Measurements from ENCODE around the gene APP. TPM values are rescaled to one million over a fixed set of nuclear protein-coding genes. Genes with fewer than 3 reads are reported as not detected.

Gene APP
- total RNA-seq, 2 donors from 2014 or later: 256 to 423 TPM

GRCh38 chr21:26177187-26177586, 6.6 kb upstream of the APP start:
- no peak for DNase-seq
- Histone ChIP-seq H3K9me3 (no peaks in the 10 kb centered on the region), H3K27ac (no peak overlapping the region), H3K4me3 (no peak overlapping the region), H3K4me1 (no peaks in the 10 kb centered on the region), H3K36me3 (replicated peaks in 1 of 2; ENCODE audit: insufficient read depth in 1 of 2, low read depth in 2 of 2) (no peaks in the 10 kb centered on the region), H3K27me3 (no peaks in the 10 kb centered on the region)
- TF ChIP-seq CTCF (IDR thresholded peaks at IDR 0.05) (no peak), POLR2A (IDR thresholded peaks at IDR 0.05) (no peak)
- intact Hi-C loops (cut with DNase I): no loop called here
- WGBS, 2 donors: 62 to 72% methylated on average over 5 of the region's 5 CpGs
- ATAC-seq: no peak

- intact Hi-C loops (cut with DNase I): loop anchor here (5.0 kb wide), 1 partner anchor 289 kb away; no protein-coding TSS in a partner anchor
- H3K4me3 ChIP-seq: peak overlapping the region; percentile 24 to 85
- ATAC-seq: no peak
- no peaks in the 10 kb centered on the region for H3K36me3 ChIP-seq (replicated peaks in 1 of 2; ENCODE audit: insufficient read depth in 1 of 2, low read depth in 2 of 2)
- TF ChIP-seq CTCF (IDR thresholded peaks at IDR 0.05) (no peak), POLR2A (IDR thresholded peaks at IDR 0.05) (no peak)
- no peaks in the 10 kb centered on the region for H3K27me3 ChIP-seq
- peak overlapping the region in 3 of 4 donors; percentile 88 to 93 (median 91) for H3K27ac ChIP-seq
- 52% methylated on average over 17 of the region's 17 CpGs for WGBS, 2 donors
- H3K4me1 ChIP-seq: peaks cover 31% of the 10 kb centered on the region
- DNase-seq: no peak
- no peaks in the 10 kb centered on the region for H3K9me3 ChIP-seq
These were observed 909 bp upstream of the APP start for GRCh38 chr21:26171258-26172100.

- Histone ChIP-seq H3K4me1 (peaks cover 45% of the 10 kb centered on the region), H3K36me3 (replicated peaks in 1 of 2; ENCODE audit: insufficient read depth in 1 of 2, low read depth in 2 of 2) (no peaks in the 10 kb centered on the region), H3K27me3 (no peaks in the 10 kb centered on the region), H3K4me3 (peak overlapping the region; percentile 85), H3K27ac (peak overlapping the region; percentile 77 to 93 (median 90)), H3K9me3 (no peaks in the 10 kb centered on the region)
- peak; percentile 58 for ATAC-seq
- no peak for TF ChIP-seq CTCF (IDR thresholded peaks at IDR 0.05)
- TF ChIP-seq POLR2A (IDR thresholded peaks at IDR 0.05): peak; percentile 31 to 63 (median 60)
- WGBS, 2 donors: 0% methylated on average over 25 to 80 of the region's 80 CpGs
- peak; percentile 57 to 68 (median 62) for DNase-seq
- intact Hi-C loops (cut with DNase I): loop anchor here (5.0 kb wide), 1 partner anchor 288 kb away; no protein-coding TSS in a partner anchor
These were observed 729 bp downstream of the APP start for GRCh38 chr21:26169611-26170470.

- Histone ChIP-seq H3K4me1 (peaks cover 50% of the 10 kb centered on the region), H3K4me3 (peak overlapping the region; percentile 85)
- WGBS, 2 donors: 0 to 1% methylated on average over 14 to 18 of the region's 18 CpGs
These were observed 1.4 kb downstream of the APP start for GRCh38 chr21:26169061-26169610.

More at GRCh38 chr21:26169061-26169610, 1.4 kb downstream of the APP start:
- intact Hi-C loops (cut with DNase I): no loop called here
- no peak for TF ChIP-seq POLR2A (IDR thresholded peaks at IDR 0.05)
- TF ChIP-seq CTCF (IDR thresholded peaks at IDR 0.05): peak in 6 of 7 experiments; percentile 14 to 53 (median 45)
- no peaks in the 10 kb centered on the region for H3K36me3 ChIP-seq (replicated peaks in 1 of 2; ENCODE audit: insufficient read depth in 1 of 2, low read depth in 2 of 2)
- peak; percentile 20 for ATAC-seq
- no peaks in the 10 kb centered on the region for H3K9me3 ChIP-seq
- H3K27ac ChIP-seq: peak overlapping the region; percentile 77 to 93 (median 90)
- DNase-seq: peak; percentile 43 to 62 (median 52)
- H3K27me3 ChIP-seq: no peaks in the 10 kb centered on the region
